Lung (tissue), 12 donors: ENCODE results near the gene GNA15. TPM values are rescaled to one million over a fixed set of nuclear protein-coding genes. Genes with fewer than 3 reads are reported as not detected.

Source experiments
- ATAC-seq: fragments of 200-7000 bp; cut with Tn5 transposase; one replicate; pipeline ENCODE4 v1.9.1; 2020; ENCODE audit warnings: moderate number of reproducible peaks; ENCODE audit not compliant: insufficient read depth, low FRiP score
- DNase-seq, 3 donors: peaks; one replicate each; pipeline ENCODE4 v3.0.0-alpha.2; 2013 to 2017
- H3K27ac ChIP-seq, 2 donors: one replicate each; pipeline ENCODE4 v1.5.1; 2013; ENCODE audit warnings: mild to moderate bottlenecking in 2 of 2, moderate library complexity in 2 of 2, control low read depth in 1 of 2, inconsistent platforms in 1 of 2, low read depth in 1 of 2, low read length in 1 of 2
- H3K27me3 ChIP-seq, 3 donors: one replicate each; pipeline ENCODE4 v1.5.1; 2013; ENCODE audit warnings: low read length in 2 of 3; ENCODE audit not compliant: control insufficient read depth in 3 of 3, insufficient read depth in 3 of 3
- H3K36me3 ChIP-seq, 4 donors: one replicate each; pipeline ENCODE4 v1.5.1; 2013; ENCODE audit warnings: low read length in 4 of 4, mild to moderate bottlenecking in 1 of 4, moderate library complexity in 1 of 4; ENCODE audit not compliant: control insufficient read depth in 4 of 4, insufficient read depth in 4 of 4
- H3K4me1 ChIP-seq, 5 donors: one replicate each; pipeline ENCODE4 v1.5.1; 2013; ENCODE audit warnings: low read length in 5 of 5, mild to moderate bottlenecking in 2 of 5, moderate library complexity in 1 of 5; ENCODE audit not compliant: control insufficient read depth in 5 of 5, insufficient read depth in 5 of 5
- H3K4me3 ChIP-seq: one replicate; pipeline ENCODE4 v1.5.1; 2013; ENCODE audit warnings: mild to moderate bottlenecking, control low read depth, moderate library complexity
- H3K9ac ChIP-seq, 2 donors: one replicate each; pipeline ENCODE4 v1.5.1; 2013; ENCODE audit warnings: low read length in 2 of 2, control low read depth in 1 of 2; ENCODE audit not compliant: insufficient read depth in 1 of 2
- H3K9me3 ChIP-seq, 4 donors: one replicate each; pipeline ENCODE4 v1.5.1; 2013; ENCODE audit warnings: low read length in 3 of 4, mild to moderate bottlenecking in 1 of 4, moderate library complexity in 1 of 4; ENCODE audit not compliant: control insufficient read depth in 4 of 4, insufficient read depth in 3 of 4
- CTCF ChIP-seq: IDR thresholded peaks from 2 replicates; pipeline ENCODE4 v1.5.1; 2012; ENCODE audit warnings: mild to moderate bottlenecking; ENCODE audit errors: control extremely low read depth, extremely low read depth
- WGBS, 2 donors: extraction: QIAGEN DNeasy Blood & Tissue Kit; methylation state at CpG; one replicate each; pipeline ENCODE4 v1.1.7; 2013; 5-methylcytosine and 5-hydroxymethylcytosine counted together
- polyA plus RNA-seq, 2 donors: library from polyadenylated mRNA; stranded (reverse); fragments of 200-250 nt; gene quantifications; one replicate each; pipeline ENCODE4 v1.2.1, GENCODE V29; 2013
- total RNA-seq, 2 donors: library from RNA; depleted of rRNA in 1 of 2; stranded (reverse); fragments of >200 nt in 1 of 2; gene quantifications; one replicate each; pipeline ENCODE4 v1.2.1, GENCODE V29; 2014 to 2021
- donor health status: control.
- donor health status: control.
- donor health status: Bipolar disorder and iron deficiency.
- donor health status: healthy.
- donor health status: DM: yes; HTN: yes; CAD: no.

The GNA15 gene
- total and polyA plus RNA-seq, 4 donors = 18.6 to 65.4 (median 28.7) TPM

GRCh38 chr19:3210347-3211017 lies 74.6 kb downstream of the GNA15 start:
- 46 to 47% methylated on average over 20 of the region's 20 CpGs for WGBS, 2 donors
- no peak for ATAC-seq

GRCh38 chr19:3211191-3211590 lies 75.4 kb downstream of the GNA15 start:
- Histone ChIP-seq H3K36me3 (peaks cover 0 to 26% (median 2%) of the 10 kb centered on the region in 4 donors), H3K27ac (no peak overlapping the region), H3K27me3 (no peaks in the 10 kb centered on the region), H3K4me3 (no peak overlapping the region), H3K9me3 (no peaks in the 10 kb centered on the region), H3K9ac (no peak overlapping the region), H3K4me1 (peaks cover 0 to 1% (median 0%) of the 10 kb centered on the region in 5 donors)
- DNase-seq (no peak), ATAC-seq (no peak)
- WGBS, 2 donors = 59 to 68% methylated on average over 12 of the region's 12 CpGs
- TF ChIP-seq CTCF = no peak

More at GRCh38 chr19:3210347-3211017, 74.6 kb downstream of the GNA15 start:
- Histone ChIP-seq H3K27me3 (no peaks in the 10 kb centered on the region), H3K9me3 (no peaks in the 10 kb centered on the region), H3K4me3 (no peak overlapping the region), H3K4me1 (peaks cover 0 to 1% (median 0%) of the 10 kb centered on the region in 5 donors), H3K36me3 (peaks cover 0 to 33% (median 3%) of the 10 kb centered on the region in 4 donors), H3K27ac (no peak overlapping the region), H3K9ac (no peak overlapping the region)
- peak; percentile 22 for TF ChIP-seq CTCF
- peak; percentile 8 to 53 (median 21) for DNase-seq

- ATAC-seq = no peak
- peaks cover 0 to 1% (median 0%) of the 10 kb centered on the region in 5 donors for H3K4me1 ChIP-seq
- peaks cover 0 to 2% (median 0%) of the 10 kb centered on the region in 4 donors for H3K9me3 ChIP-seq
- no peak for TF ChIP-seq CTCF
- no peak overlapping the region for H3K27ac ChIP-seq
- no peak overlapping the region for H3K4me3 ChIP-seq
- peaks cover 0 to 11% (median 0%) of the 10 kb centered on the region in 4 donors for H3K36me3 ChIP-seq
- WGBS, 2 donors = 90 to 94% methylated on average over 7 of the region's 7 CpGs
- DNase-seq = no peak
- no peak overlapping the region for H3K9ac ChIP-seq
- H3K27me3 ChIP-seq = no peaks in the 10 kb centered on the region
Observed at GRCh38 chr19:3213159-3213558, 77.3 kb downstream of the GNA15 start.

Other genes with a start within 250 kb of the GNA15 start
- gene ZNF57, start 235.1 kb upstream of the GNA15 start, total RNA-seq = 1 to 10 TPM; 4.3 to 4.6 TPM
- gene ZNF57, start 235.1 kb upstream of the GNA15 start, polyA plus RNA-seq = 1 to 10 TPM; 4.0 to 5.5 TPM
- 1 to 10 TPM; 3.3 to 6.7 TPM for gene ZNF77, start 191.1 kb upstream of the GNA15 start, total RNA-seq
- gene ZNF77, start 191.1 kb upstream of the GNA15 start, polyA plus RNA-seq = 1 to 10 TPM; 3.0 to 3.2 TPM
- 1 to 10 TPM; 6.3 to 8.8 TPM for gene TLE6, start 158.5 kb upstream of the GNA15 start, total RNA-seq
- 1 to 10 TPM; 6.1 to 8.0 TPM for gene TLE6, start 158.5 kb upstream of the GNA15 start, polyA plus RNA-seq
- gene TLE2, start 106.8 kb upstream of the GNA15 start, total RNA-seq = 10 to 100 TPM; 39.8 to 47.1 TPM
- 10 to 100 TPM; 30.8 to 38.7 TPM for gene TLE2, start 106.8 kb upstream of the GNA15 start, polyA plus RNA-seq
- 100 to 1,000 TPM; 179 to 468 TPM for gene TLE5, start 73.5 kb upstream of the GNA15 start, total RNA-seq
- 100 to 1,000 TPM; 352 to 797 TPM for gene TLE5, start 73.5 kb upstream of the GNA15 start, polyA plus RNA-seq
- 10 to 100 TPM; 39.4 to 80.9 TPM for gene GNA11, start 41.7 kb upstream of the GNA15 start, total RNA-seq
- 10 to 100 TPM; 36.8 to 37.1 TPM for gene GNA11, start 41.7 kb upstream of the GNA15 start, polyA plus RNA-seq
- gene S1PR4, start 42.7 kb downstream of the GNA15 start, total RNA-seq = 10 to 100 TPM in 1 of 2 donors, 1 to 10 TPM in 1; 7.3 to 18.8 TPM
- gene S1PR4, start 42.7 kb downstream of the GNA15 start, polyA plus RNA-seq = 10 to 100 TPM; 14.7 to 40.5 TPM
- 100 to 1,000 TPM in 1 of 2 donors, 10 to 100 TPM in 1; 24.8 to 117 TPM for gene NCLN, start 49.9 kb downstream of the GNA15 start, total RNA-seq
- gene NCLN, start 49.9 kb downstream of the GNA15 start, polyA plus RNA-seq = 10 to 100 TPM; 54.3 to 71.9 TPM
- gene CELF5, start 88.6 kb downstream of the GNA15 start, total RNA-seq = under 1 TPM in 1 of 2 donors, not detected in 1; 0.12 TPM
- under 1 TPM; 0.08 to 0.14 TPM for gene CELF5, start 88.6 kb downstream of the GNA15 start, polyA plus RNA-seq
- 100 to 1,000 TPM in 1 of 2 donors, 10 to 100 TPM in 1; 43.9 to 208 TPM for gene NFIC, start 230.6 kb downstream of the GNA15 start, total RNA-seq
- 10 to 100 TPM; 40.4 to 55.6 TPM for gene NFIC, start 230.6 kb downstream of the GNA15 start, polyA plus RNA-seq